H1 (cell line): ENCODE measurements around the gene LTF. TPM values are rescaled to one million over a fixed set of nuclear protein-coding genes. Genes with fewer than 3 reads are reported as not detected.

Source experiments
- CTCF ChIA-PET: fragments of 300-600 bp; sonication (Branson Sonifier 250); formaldehyde crosslinking; loops from one replicate; lab custom pipeline; 2021; ENCODE audit not compliant: partially characterized antibody; lab: Charles Lee
- POLR2A ChIA-PET: fragments of 300-600 bp; sonication (Branson Sonifier 250); formaldehyde crosslinking; loops from one replicate; lab custom pipeline; 2021; ENCODE audit warnings: inconsistent platforms; ENCODE audit not compliant: partially characterized antibody; lab: Charles Lee
- DNase-seq, 2 experiments: peaks; one replicate each; pipeline versions ENCODE4 v3.0.0 to v3.0.0-alpha.2; 2010 to 2022; ENCODE audit warnings: low spot score in 2 of 2, low read depth in 1 of 2, mixed read lengths in 1 of 2
- FAIRE-seq: peaks from 2 replicates; lab custom pipeline; 2011; peaks lifted over from hg19 to GRCh38; lab: Jason Lieb, UNC
- H2AFZ ChIP-seq: 2 replicates; pipeline ENCODE4 v1.8.1; 2012; ENCODE audit warnings: low read length, inconsistent platforms
- H2AK5ac ChIP-seq: 2 replicates; pipeline ENCODE4 v1.6.1; 2013; ENCODE audit warnings: low read depth, low read length
- H2BK120ac ChIP-seq: replicated peaks from 2 replicates; pipeline ENCODE3; 2013; ENCODE audit warnings: low read depth, low read length, inconsistent platforms
- H2BK12ac ChIP-seq: 2 replicates; pipeline ENCODE4 v1.6.1; 2013; ENCODE audit warnings: low read depth, low read length
- H2BK15ac ChIP-seq: 2 replicates; pipeline ENCODE4 v1.6.1; 2013; ENCODE audit warnings: low read length
- H2BK20ac ChIP-seq: 2 replicates; pipeline ENCODE4 v1.6.1; 2013; ENCODE audit warnings: low read length
- H2BK5ac ChIP-seq: 2 replicates; pipeline ENCODE4 v1.6.1; 2013; ENCODE audit warnings: low read depth, low read length
- H3K14ac ChIP-seq: 2 replicates; pipeline ENCODE4 v1.6.1; 2013; ENCODE audit warnings: inconsistent platforms; ENCODE audit not compliant: insufficient read length
- H3K18ac ChIP-seq: 2 replicates; pipeline ENCODE4 v1.6.1; 2013; ENCODE audit warnings: low read length; ENCODE audit errors: extremely low read depth
- H3K23ac ChIP-seq: 2 replicates; pipeline ENCODE4 v1.6.1; 2013; ENCODE audit warnings: inconsistent platforms; ENCODE audit not compliant: insufficient read length
- H3K23me2 ChIP-seq: 2 replicates; pipeline ENCODE4 v1.6.1; 2013; ENCODE audit warnings: low read depth, low read length
- H3K27ac ChIP-seq: 2 replicates; pipeline ENCODE4 v1.6.1; 2011; ENCODE audit warnings: low read depth, low read length, inconsistent platforms
- H3K27me3 ChIP-seq, 4 experiments: replicated peaks in 1 of 4; 1 replicate in 1 of 4; 2 replicates in 3 of 4; pipeline versions ENCODE4 v1.6.1 to v1.8.1; 2011 to 2013; ENCODE audit warnings: low read length in 3 of 4, mild to moderate bottlenecking in 3 of 4, inconsistent platforms in 2 of 4, mixed read lengths in 2 of 4, moderate library complexity in 1 of 4; ENCODE audit not compliant: control insufficient read depth in 3 of 4, insufficient read depth in 3 of 4; ENCODE audit errors: extremely low read depth in 1 of 4
- H3K36me3 ChIP-seq, 4 experiments: 2 replicates each; pipeline versions ENCODE4 v1.6.1 to v1.8.1; 2011 to 2013; ENCODE audit warnings: mild to moderate bottlenecking in 4 of 4, low read length in 3 of 4, moderate library complexity in 2 of 4, control low read depth in 1 of 4, inconsistent platforms in 1 of 4; ENCODE audit not compliant: insufficient read depth in 4 of 4, control insufficient read depth in 2 of 4
- H3K4ac ChIP-seq: replicated peaks from 2 replicates; pipeline ENCODE3; 2013; ENCODE audit warnings: low read length, low read depth, mixed read lengths, inconsistent platforms; ENCODE audit not compliant: insufficient read length
- H3K4me1 ChIP-seq, 4 experiments: replicated peaks in 1 of 4; 1 replicate in 1 of 4; 2 replicates in 3 of 4; pipeline versions ENCODE4 v1.6.1 to v1.8.1; 2011 to 2013; ENCODE audit warnings: low read length in 3 of 4, inconsistent platforms in 2 of 4, mixed read lengths in 1 of 4; ENCODE audit not compliant: insufficient read depth in 4 of 4, control insufficient read depth in 3 of 4
- H3K4me2 ChIP-seq, 2 experiments: 2 replicates each; pipeline versions ENCODE4 v1.6.1 to v1.8.1; 2011 to 2013; ENCODE audit warnings: low read depth in 2 of 2, low read length in 2 of 2, control low read depth in 1 of 2, inconsistent platforms in 1 of 2, mild to moderate bottlenecking in 1 of 2; ENCODE audit not compliant: insufficient read depth in 1 of 2
- H3K4me3 ChIP-seq, 4 experiments: fragments of 200-600, 300-600 bp in 1 of 4; sonication (generic), shearing (Covaris generic), sonication (Bioruptor Twin) in 1 of 4; 2 replicates each; pipeline versions ENCODE4 v1.5.1 to v1.8.1; 2011 to 2016; ENCODE audit warnings: low read length in 4 of 4, low read depth in 3 of 4, control low read depth in 2 of 4, inconsistent platforms in 2 of 4, mild to moderate bottlenecking in 2 of 4, mixed read lengths in 1 of 4, moderate library complexity in 1 of 4; ENCODE audit not compliant: insufficient read depth in 2 of 4; ENCODE audit errors: extremely low read depth in 1 of 4
- H3K56ac ChIP-seq: replicated peaks from 2 replicates; pipeline ENCODE3; 2013; ENCODE audit warnings: low read depth, mild to moderate bottlenecking, mixed read lengths, low read length, inconsistent platforms; ENCODE audit not compliant: insufficient read length
- H3K79me1 ChIP-seq: 2 replicates; pipeline ENCODE4 v1.6.1; 2013; ENCODE audit warnings: low read depth, low read length, control low read depth
- H3K79me2 ChIP-seq, 2 experiments: 2 replicates each; pipeline versions ENCODE4 v1.6.1 to v1.8.1; 2012 to 2013; ENCODE audit warnings: low read length in 2 of 2, mild to moderate bottlenecking in 2 of 2, inconsistent platforms in 1 of 2; ENCODE audit not compliant: insufficient read depth in 2 of 2, control insufficient read depth in 1 of 2
- H3K9ac ChIP-seq, 4 experiments: replicated peaks in 1 of 4; 1 replicate in 1 of 4; 2 replicates in 3 of 4; pipeline versions ENCODE4 v1.6.1 to v1.8.1; 2011 to 2013; ENCODE audit warnings: low read depth in 3 of 4, low read length in 3 of 4, control low read depth in 2 of 4, mild to moderate bottlenecking in 2 of 4, moderate library complexity in 2 of 4, inconsistent platforms in 1 of 4; ENCODE audit errors: extremely low read depth in 1 of 4
- H3K9me3 ChIP-seq, 2 experiments: 2 replicates each; pipeline versions ENCODE4 v1.6.1 to v1.8.1; 2012 to 2013; ENCODE audit warnings: mild to moderate bottlenecking in 2 of 2, moderate library complexity in 2 of 2, control low read depth in 1 of 2, inconsistent platforms in 1 of 2, low read depth in 1 of 2, low read length in 1 of 2, mixed read lengths in 1 of 2; ENCODE audit not compliant: insufficient read depth in 2 of 2
- H4K20me1 ChIP-seq, 2 experiments: replicated peaks in 1 of 2; 2 replicates each; pipeline versions ENCODE3 to v1.8.1; 2011 to 2013; ENCODE audit warnings: inconsistent platforms in 2 of 2, low read length in 2 of 2, mild to moderate bottlenecking in 1 of 2; ENCODE audit not compliant: insufficient read depth in 2 of 2, control insufficient read depth in 1 of 2
- H4K5ac ChIP-seq: 2 replicates; pipeline ENCODE4 v1.6.1; 2013; ENCODE audit warnings: low read length, low read depth, mixed read lengths, inconsistent platforms; ENCODE audit not compliant: insufficient read length
- H4K8ac ChIP-seq: 2 replicates; pipeline ENCODE4 v1.8.0; 2013; ENCODE audit warnings: mild to moderate bottlenecking, moderate library complexity, low read length, inconsistent platforms; ENCODE audit not compliant: insufficient read depth; ENCODE audit errors: extremely low read depth
- H4K91ac ChIP-seq: replicated peaks from 2 replicates; pipeline ENCODE3; 2013; ENCODE audit warnings: low read length, mixed read lengths, inconsistent platforms; ENCODE audit not compliant: insufficient read length
- BRCA1 ChIP-seq: IDR thresholded peaks from 2 replicates; pipeline ENCODE4 v1.6.1; 2012; ENCODE audit warnings: low read depth, low read length, improper control_type of control experiment
- CHD2 ChIP-seq: IDR thresholded peaks from 2 replicates; pipeline ENCODE4 v1.6.1; 2012; ENCODE audit warnings: low read length, improper control_type of control experiment
- GABPA ChIP-seq: IDR thresholded peaks from 2 replicates; pipeline ENCODE4 v1.6.1; 2011; ENCODE audit warnings: mild to moderate bottlenecking, low read length, moderate library complexity, borderline replicate concordance; ENCODE audit not compliant: insufficient read depth
- GTF2F1 ChIP-seq: IDR thresholded peaks from 2 replicates; pipeline ENCODE4 v1.6.1; 2012; ENCODE audit warnings: low read depth, low read length, improper control_type of control experiment, borderline replicate concordance
- MAFK ChIP-seq: IDR thresholded peaks from 2 replicates; pipeline ENCODE4 v1.6.1; 2012; ENCODE audit warnings: low read depth, mild to moderate bottlenecking, improper control_type of control experiment, low read length
- POLR2A ChIP-seq, 2 experiments: IDR thresholded peaks; 1 replicate in 1 of 2; 2 replicates in 1 of 2; pipeline ENCODE4 v1.6.1; 2011; ENCODE audit warnings: low read depth in 2 of 2, low read length in 2 of 2, mild to moderate bottlenecking in 2 of 2; ENCODE audit errors: control extremely low read depth in 1 of 2
- POLR2AphosphoS5 ChIP-seq: IDR thresholded peaks from 2 replicates; pipeline ENCODE4 v1.6.1; 2011; ENCODE audit warnings: low read depth, low read length
- RBBP5 ChIP-seq: IDR thresholded peaks from 2 replicates; pipeline ENCODE4 v1.7.1; 2012; ENCODE audit warnings: low read depth, mild to moderate bottlenecking, inconsistent platforms, low read length, moderate library complexity, borderline replicate concordance
- SIN3A ChIP-seq, 2 experiments: IDR thresholded peaks in 1 of 2; conservative IDR thresholded peaks in 1 of 2; 2 replicates each; pipeline ENCODE4 v1.6.1; 2011 to 2012; ENCODE audit warnings: low read length in 2 of 2, improper control_type of control experiment in 1 of 2, low read depth in 1 of 2, mild to moderate bottlenecking in 1 of 2
- TAF1 ChIP-seq: IDR thresholded peaks from 2 replicates; pipeline ENCODE4 v1.6.1; 2011; ENCODE audit warnings: mild to moderate bottlenecking, low read depth, low read length
- TAF7 ChIP-seq: optimal IDR thresholded peaks from 2 replicates; pipeline ENCODE3; 2011; ENCODE audit warnings: low read depth, mild to moderate bottlenecking, inconsistent platforms, low read length, moderate library complexity, borderline replicate concordance
- TCF12 ChIP-seq: IDR thresholded peaks from 2 replicates; pipeline ENCODE4 v1.6.1; 2011; ENCODE audit warnings: low read depth, mild to moderate bottlenecking, low read length
- USF2 ChIP-seq: IDR thresholded peaks from 2 replicates; pipeline ENCODE4 v1.6.1; 2011; ENCODE audit warnings: low read length, improper control_type of control experiment
- WGBS, 2 experiments: shearing (Covaris generic) in 1 of 2; methylation state at CpG; one replicate each; pipeline versions ENCODE4 v1.1.6 to v1.1.7; 2013 to 2015; ENCODE audit warnings: low lambda C conversion rate in 2 of 2, mixed read lengths in 2 of 2, inconsistent platforms in 1 of 2, low coverage in 1 of 2, missing lambda C conversion rate in 1 of 2; ENCODE audit not compliant: insufficient replicate concordance in 2 of 2, insufficient coverage in 1 of 2, insufficient read length in 1 of 2; ENCODE audit errors: extremely low coverage in 1 of 2, missing lambda C conversion rate in 1 of 2; 5-methylcytosine and 5-hydroxymethylcytosine counted together
- polyA plus RNA-seq, 7 experiments: library from polyadenylated mRNA; depleted of rRNA in 3 of 7; stranded (reverse) in 5 of 7; unstranded in 2 of 7; fragments of >200 nt in 5 of 7; fragments of 200-250 nt in 2 of 7; gene quantifications; 1 replicate in 5 of 7; 2 replicates in 1 of 7; 4 replicates in 1 of 7; pipeline versions ENCODE4 v1.2.1 to v1.2.3, GENCODE V29; 2011 to 2013; ENCODE audit warnings: missing spikeins in 2 of 7, mixed read lengths in 2 of 7
- total RNA-seq: library from RNA; stranded (reverse); fragmentation: NEBNext Ultra II Directional; extraction: Animal tissue kit (Norgen Biotek cat#: 25700); gene quantifications from 2 replicates; pipeline ENCODE4 v1.2.1, GENCODE V29; 2021

LTF gene
- total and polyA plus RNA-seq, 2 of the 8 experiments (the other 6 are each of a cell fraction or from before 2014, with no cell fraction given) = 0.23 to 0.99 TPM

DNA sequence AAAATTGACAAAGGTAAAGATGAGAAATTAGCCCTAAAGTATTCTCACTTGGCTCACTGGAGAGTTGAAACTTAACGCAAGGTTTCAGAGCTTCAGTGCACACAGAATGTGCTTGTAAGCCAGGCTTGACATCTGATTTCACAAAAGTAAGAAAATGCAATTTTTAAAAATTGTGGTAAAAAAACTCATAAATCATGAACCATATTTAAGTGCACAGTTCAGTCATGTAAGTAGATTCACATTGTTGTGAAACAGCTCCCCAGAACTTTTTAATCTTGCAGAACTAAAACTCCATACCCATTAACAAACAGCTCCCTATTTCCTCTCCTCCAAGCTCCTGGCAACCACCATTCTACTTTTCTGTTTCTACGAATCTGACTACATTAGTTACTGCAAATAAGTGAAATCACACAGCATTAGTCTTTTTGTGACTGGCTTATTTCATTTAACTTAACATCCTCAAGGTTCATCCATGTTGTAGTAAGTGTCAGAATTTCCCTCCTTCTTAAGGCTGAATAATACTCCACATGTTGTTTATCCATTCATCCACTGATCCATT, 47.6 kb upstream of the LTF start:
- Histone ChIP-seq H3K18ac (no peak overlapping the region), H4K5ac (no peak overlapping the region), H3K36me3 (no peaks in the 10 kb centered on the region), H3K14ac (no peak overlapping the region), H3K56ac (no peak overlapping the region), H2BK15ac (no peak overlapping the region), H3K9me3 (no peaks in the 10 kb centered on the region), H3K4me3 (no peak overlapping the region), H3K4me1 (peaks cover 0 to 6% (median 3%) of the 10 kb centered on the region in 4 experiments; a peak in 3 of 7 replicates), H2BK12ac (no peak overlapping the region), H3K79me2 (no peaks in the 10 kb centered on the region), H4K20me1 (no peaks in the 10 kb centered on the region), H4K8ac (no peak overlapping the region), H2BK120ac (no peak overlapping the region), H3K23ac (no peak overlapping the region), H3K9ac (no peak overlapping the region), H3K4me2 (no peak overlapping the region), H3K4ac (no peak overlapping the region), H2AK5ac (no peak overlapping the region), H4K91ac (no peak overlapping the region), H3K27me3 (no peaks in the 10 kb centered on the region), H2BK20ac (no peak overlapping the region), H2AFZ (no peak overlapping the region), H2BK5ac (no peak overlapping the region), H3K79me1 (no peaks in the 10 kb centered on the region), H3K27ac (no peak overlapping the region), H3K23me2 (no peaks in the 10 kb centered on the region)
- 83% methylated on average over 2 of the region's 2 CpGs; no CpG with 5 or more reads in 1 of the 2 experiments for WGBS, 2 experiments
- no peak for DNase-seq
- ChIA-PET POLR2A (interaction anchor here (0.9 kb wide), 1 partner anchor 10 kb away, joined by 3 read pairs; no protein-coding TSS in a partner anchor), CTCF (interaction anchor here (0.9 to 1.2 kb wide), 3 partner anchors 9 to 411 kb away, joined by 3 to 4 read pairs (median 3); partner anchors contain the start of gene RTP3)
- no peak for FAIRE-seq
- no peak for TF ChIP-seq MAFK
- TF ChIP-seq SIN3A (conservative IDR thresholded peaks at IDR 0.05 in 1 of 2, IDR thresholded peaks at IDR 0.05 in 1 of 2; ENCODE audit: low read depth in 1 of 2, low read length in 2 of 2) = no peak
- no peak for TF ChIP-seq GTF2F1
- TF ChIP-seq TCF12 = no peak
- TF ChIP-seq POLR2A (IDR thresholded peaks at IDR 0.05; ENCODE audit: control extremely low read depth in 1 of 2, low read depth in 2 of 2, low read length in 2 of 2) = no peak
- TF ChIP-seq CHD2 = no peak
- no peak for TF ChIP-seq RBBP5
- TF ChIP-seq GABPA = no peak
- TF ChIP-seq POLR2AphosphoS5 = no peak
- no peak for TF ChIP-seq USF2
- no peak for TF ChIP-seq TAF7
- no peak for TF ChIP-seq BRCA1
- no peak for TF ChIP-seq TAF1
